Activated CD8-positive, alpha-beta memory T cell treated with anti-CD3 and anti-CD28 coated beads for 4 hours (primary cell): ENCODE measurements around the gene CMIP.

Experiments used
- DNase-seq, 2 donors: peaks; one replicate each; pipeline ENCODE4 v3.0.0-alpha.2; 2020; ENCODE audit warnings: low read depth in 2 of 2

Gene CMIP

DNA sequence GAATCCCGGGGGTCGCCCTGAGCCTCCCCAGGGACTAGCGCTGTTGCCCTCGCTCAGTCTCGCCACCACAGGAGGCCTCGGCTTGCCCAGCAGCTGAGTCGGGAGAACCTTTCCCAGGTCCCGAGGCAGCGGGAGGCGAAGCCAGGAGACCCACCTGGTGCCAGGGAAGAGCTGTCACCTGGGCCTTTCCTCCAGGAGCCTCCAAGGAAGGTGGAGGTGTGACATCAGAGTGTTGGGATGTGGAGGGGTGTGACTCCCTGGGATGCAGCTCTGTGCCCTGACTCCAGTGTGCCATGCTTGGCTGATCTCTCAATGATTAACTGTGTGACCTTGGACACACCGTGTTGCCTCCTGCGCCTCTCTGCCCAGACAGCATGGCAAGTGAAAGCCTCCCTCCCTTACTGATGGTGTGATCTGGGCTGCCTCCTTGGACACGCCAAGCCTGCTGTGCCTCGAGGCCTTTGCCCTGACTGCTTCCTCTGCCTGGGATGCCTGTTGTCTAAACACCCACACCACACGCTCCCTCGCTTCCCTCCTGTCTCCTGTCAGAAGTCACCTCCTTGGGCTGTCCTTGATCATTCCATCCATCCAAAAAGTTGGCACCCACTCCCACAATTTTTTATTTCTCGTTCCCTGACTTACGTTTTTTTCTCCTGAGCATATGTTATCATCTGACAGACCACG, 88.0 kb downstream of the CMIP start:
- DNase-seq: no peak

DNA sequence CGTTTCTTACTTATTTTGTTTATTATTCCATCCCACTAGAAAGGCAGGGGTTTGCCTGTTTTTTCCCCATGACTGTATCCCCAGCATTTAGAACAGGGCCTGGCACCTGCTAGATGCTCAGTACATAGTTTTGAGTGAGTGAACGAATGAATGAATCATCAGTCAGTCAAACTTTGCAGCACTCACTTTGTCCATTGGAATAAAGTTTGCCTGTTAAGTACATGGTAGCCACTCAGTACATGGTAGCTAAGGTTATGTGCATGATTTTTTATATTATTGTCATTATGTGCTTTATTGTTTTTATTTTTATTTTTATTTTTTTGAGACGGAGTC, 88.5 kb downstream of the CMIP start:
- no peak for DNase-seq

DNA sequence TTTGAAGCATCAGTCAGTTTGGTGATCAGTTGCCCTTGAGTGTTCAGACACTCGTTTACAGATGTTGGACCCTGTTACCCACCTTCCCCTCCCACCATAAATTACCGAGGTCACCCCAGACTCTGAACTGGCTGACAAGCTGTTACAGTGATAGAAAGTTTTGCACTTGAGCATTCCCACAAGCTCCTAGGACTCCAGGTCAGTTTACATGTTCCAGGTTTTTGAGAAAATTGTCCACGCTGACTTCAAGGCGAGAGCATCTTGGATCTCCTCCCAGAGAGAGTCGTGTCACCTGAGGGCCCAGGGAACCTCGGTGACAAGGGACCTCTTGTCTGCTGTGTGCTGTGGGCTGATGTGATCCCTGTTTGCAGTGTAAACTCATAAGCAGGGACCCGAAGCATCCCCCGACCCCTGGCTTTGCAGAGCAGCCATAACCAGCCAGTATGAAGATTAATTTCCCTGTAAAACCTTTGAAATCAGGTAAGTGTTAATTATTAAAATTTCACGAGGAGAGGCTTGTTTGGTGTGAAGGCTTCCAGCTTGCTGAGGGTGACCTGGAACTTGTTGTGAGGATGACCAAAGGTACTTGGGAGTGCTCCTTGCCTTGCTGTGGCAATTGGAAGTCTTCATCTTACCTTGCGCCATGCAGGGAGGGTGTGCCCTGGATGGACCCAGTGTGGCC, 91.2 kb downstream of the CMIP start:
- DNase-seq: no peak

DNA sequence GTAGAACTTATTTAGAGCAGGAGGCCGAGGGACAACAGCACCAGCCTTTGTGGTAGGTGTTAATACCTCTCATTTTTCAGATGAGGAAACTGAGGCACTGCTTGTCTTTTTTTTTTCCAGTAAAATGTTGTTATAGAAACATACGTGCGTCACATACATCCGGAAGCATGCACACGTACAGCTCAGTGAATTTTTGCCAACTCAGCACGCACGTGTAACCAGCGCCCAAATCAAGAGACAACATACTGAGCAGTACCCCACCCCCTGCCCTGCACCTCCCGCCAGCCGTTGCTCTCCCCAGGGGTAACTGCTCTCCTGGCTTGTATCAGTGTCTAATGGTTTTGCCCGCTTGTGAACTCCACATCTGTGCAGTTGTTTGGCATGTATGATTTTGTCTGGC, 92.0 kb downstream of the CMIP start:
- no peak for DNase-seq

- DNase-seq: no peak
These were observed 93.3 kb downstream of the CMIP start for GRCh38 chr16:81537721-81538561.

- DNase-seq: no peak
These were observed 94.6 kb downstream of the CMIP start for GRCh38 chr16:81539009-81539758.

DNA sequence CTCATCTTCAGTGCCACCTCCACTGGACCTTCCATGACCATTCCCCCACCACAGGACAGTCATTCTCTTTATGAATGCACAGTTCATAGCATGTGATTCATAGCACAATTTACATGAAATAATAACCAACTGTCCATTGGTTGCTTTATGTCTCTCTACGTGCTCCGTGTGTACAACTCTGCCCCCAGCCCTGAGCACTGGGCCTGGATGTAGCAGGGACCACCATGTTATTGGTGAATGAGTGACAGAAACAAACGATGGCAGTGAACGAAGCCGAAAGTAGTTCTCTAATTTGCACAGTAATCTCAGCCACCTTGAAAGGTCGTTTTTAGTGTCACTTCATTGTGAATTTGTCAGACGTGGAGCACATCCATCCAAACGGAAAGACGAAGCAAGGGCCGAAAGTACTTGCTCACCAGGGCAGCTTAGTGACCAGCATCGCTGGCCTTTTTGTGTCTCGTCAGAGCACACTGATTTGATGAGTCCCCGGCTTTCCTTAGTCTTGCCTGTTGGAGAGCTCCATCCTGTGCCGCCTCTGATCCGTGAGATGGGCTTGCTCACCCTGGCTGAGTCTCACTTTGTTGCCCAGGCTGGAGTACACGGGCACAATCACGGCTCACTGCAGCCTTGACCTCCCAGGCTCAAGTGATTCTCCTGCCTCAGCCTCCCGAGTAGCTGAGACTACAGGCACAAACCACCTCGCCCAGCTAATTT, 95.3 kb downstream of the CMIP start:
- no peak for DNase-seq

DNA sequence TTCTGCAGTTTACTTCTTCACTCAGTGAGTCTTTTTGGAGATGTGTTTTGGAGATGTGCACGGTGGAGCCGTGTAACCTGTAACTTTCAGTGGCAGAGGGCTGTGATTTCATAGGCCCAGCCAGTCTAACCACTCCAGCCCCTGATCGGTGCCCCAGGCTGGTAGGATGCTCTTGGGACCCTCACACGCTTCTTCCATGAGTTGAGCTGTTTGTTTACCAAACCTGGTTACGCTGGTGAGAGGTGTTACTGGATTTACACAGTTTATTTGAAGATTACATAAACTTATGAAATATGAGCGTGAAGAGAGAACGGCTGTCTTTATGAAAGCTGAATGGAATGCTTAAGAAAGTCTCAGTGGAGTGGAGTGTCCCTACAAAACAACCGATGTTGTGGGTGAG, 96.7 kb downstream of the CMIP start:
- no peak for DNase-seq

GRCh38 chr16:81542609-81543570, 98.3 kb downstream of the CMIP start:
- DNase-seq: no peak

GRCh38 chr16:81543571-81543970, 99.0 kb downstream of the CMIP start:
- DNase-seq: no peak

- no peak for DNase-seq
These were observed 99.7 kb downstream of the CMIP start for GRCh38 chr16:81544261-81544660.

DNA sequence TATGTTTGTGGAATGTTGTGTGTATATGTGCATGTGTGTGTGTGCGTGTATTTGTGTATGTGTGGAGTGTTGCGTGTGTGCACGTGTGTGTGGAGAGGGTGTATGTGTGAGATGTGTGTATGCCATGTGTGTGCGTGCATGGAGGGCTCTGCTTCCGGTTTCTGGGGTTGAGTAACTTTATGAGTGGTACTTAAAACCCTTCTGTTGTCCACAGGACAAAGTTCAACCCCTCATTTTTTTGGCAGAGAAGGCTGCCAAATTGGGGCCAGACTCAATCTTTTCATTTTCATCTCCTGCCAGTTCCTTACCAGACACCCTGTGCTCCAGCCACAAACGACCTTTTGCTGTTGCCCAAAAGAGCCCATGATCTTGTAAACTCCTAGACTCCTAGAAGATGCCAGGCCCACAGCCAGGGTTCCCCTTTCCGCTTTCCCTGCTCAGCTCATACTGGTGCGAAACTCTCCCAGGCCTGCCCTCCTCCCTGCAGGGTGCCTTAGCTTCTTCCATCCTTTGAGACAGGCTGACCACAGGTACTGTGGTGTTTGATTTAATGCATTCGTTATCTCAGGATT, 100.2 kb downstream of the CMIP start:
- no peak for DNase-seq

DNA sequence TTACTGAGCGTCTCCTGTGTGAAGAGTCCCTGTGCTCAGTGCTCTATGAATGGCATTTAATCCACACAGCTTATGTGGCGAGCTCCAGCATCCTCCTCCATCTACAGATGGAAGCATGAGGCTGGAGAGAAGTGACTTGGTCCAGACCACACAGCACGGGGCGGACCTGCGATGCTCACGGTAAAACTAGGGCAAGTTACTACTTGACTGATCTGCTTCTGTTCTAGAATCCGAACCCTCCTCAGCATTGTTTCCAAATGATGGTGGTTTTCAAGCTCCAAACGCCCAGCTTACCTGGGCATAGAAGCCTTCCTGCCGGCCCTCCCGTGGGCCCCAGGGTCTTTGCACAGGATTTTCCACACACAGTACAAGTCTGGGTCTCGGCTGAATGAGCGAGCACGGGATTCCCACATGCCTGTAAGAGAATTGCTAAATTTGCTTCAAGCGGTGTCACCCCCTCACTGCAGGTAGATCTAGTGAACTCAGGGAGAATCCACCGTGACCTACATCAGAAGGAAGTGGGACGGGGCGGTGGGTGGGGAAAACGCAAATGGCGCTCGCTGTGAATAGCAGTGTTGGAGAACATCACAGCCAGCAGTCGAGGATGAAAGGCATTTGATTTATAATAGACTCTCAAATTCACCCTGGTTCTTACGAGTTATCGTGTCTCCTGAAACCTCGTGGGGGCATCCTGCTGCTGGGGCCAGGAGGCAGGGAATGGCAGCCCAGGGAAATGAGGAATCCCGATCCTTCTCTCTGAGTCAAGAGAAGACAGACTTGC, 101.1 kb downstream of the CMIP start:
- no peak for DNase-seq

DNA sequence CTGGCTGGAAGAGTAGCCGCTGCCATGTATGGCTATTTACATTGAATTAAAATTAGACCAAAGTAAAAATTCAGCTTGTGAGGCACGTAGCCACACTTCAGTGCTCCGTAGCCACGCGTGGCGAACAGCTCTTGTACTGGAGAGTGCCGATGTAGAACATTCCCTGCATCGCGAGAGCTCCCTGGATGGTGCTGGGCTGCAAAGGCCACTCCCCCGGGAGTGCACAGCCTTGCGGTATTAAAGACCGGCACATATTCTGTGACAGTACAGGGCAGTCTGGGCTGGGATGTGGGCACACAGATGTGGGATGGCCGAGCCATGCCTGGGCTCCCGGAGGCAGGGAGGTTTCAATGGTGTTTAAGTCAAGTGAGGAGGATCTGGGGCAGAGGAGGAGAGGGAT, 102.2 kb downstream of the CMIP start:
- DNase-seq: no peak

DNA sequence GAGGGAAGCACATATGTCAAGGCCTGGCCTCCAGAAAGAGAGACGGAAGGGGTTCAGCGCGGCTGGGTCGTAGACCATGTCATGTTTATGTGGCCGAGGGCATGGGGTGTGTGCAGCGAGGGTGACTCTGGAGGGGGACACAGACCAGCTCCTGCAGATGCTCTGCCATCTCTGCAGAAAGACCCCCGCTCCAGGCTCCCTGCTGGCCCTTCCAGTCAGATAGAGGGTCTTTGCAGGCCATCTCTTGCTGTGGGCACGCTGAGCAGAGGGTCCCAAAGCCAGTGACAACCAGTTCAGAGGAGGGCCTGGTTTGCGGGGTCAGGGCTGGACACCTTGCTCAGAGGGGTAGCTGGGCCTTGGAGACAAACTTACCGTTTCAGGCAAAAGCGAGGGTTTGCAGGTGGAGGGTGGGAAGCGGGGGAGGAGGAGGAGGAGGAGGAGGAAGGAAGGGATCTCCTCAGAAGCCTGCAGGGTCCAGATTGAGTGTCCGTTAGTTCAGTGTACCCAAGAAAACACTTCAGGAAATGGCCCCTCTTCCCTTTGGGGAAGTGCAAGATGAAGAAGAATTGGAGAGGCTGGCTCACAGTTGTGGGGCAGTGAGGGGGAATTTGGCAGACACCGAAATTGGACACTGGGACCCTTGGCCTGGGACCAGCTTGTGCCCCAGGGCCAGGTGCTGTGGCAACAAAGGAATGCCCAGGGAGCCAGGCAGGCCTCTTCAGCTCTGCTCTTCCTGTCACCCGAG, 102.8 kb downstream of the CMIP start:
- no peak for DNase-seq

DNA sequence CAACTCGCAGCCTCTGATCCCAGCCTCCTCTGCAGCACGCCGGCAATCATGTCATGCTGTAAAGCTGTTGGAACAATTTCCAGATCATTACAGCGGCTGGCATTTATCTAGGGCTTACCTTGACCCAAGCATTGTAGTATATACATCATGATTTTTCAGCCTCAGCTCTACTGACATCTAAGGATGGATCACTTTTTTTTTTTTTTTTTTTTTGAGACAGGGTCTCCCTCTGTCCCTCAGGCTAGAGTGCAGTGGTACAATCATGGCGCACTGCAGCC, 103.3 kb downstream of the CMIP start:
- DNase-seq: no peak

GRCh38 chr16:81548551-81548875, 103.9 kb downstream of the CMIP start:
- no peak for DNase-seq

GRCh38 chr16:81548876-81549546, 104.4 kb downstream of the CMIP start:
- no peak for DNase-seq
